Fibroblast of the aortic adventitia (primary cell): ENCODE data around the gene CSGALNACT2. TPM values are rescaled to one million over a fixed set of nuclear protein-coding genes. Genes with fewer than 3 reads are reported as not detected.
A peak's percentile ranks its signal among the peaks of the same experiment; 100 is the strongest.

Experiments
- DNase-seq: peaks from one replicate; pipeline ENCODE4 v3.0.0-alpha.2; 2010; ENCODE audit warnings: low read depth
- H3K4me3 ChIP-seq: 2 replicates; pipeline ENCODE4 v1.5.1; 2011; ENCODE audit warnings: low read depth, mild to moderate bottlenecking, control low read depth, low read length, moderate library complexity
- CTCF ChIP-seq: IDR thresholded peaks from 2 replicates; pipeline ENCODE4 v1.5.1; 2011; ENCODE audit warnings: mild to moderate bottlenecking, low read length, control low read depth, inconsistent platforms; ENCODE audit not compliant: insufficient read depth
- total RNA-seq: library from RNA; depleted of rRNA; stranded (reverse); fragments of >200 nt; gene quantifications from 2 replicates; pipeline ENCODE4 v1.2.3, GENCODE V29; 2012; ENCODE audit warnings: low replicate concordance

Gene CSGALNACT2
- total RNA-seq, 1 donor: 35.7 TPM

GRCh38 chr10:43201545-43202131 lies 63.4 kb downstream of the CSGALNACT2 start:
- no peak for DNase-seq
- H3K4me3 ChIP-seq: no peak overlapping the region
- TF ChIP-seq CTCF: no peak

GRCh38 chr10:43202224-43202656 lies 64.0 kb downstream of the CSGALNACT2 start:
- peak overlapping the region; percentile 61 for H3K4me3 ChIP-seq
- DNase-seq: no peak
- peak; percentile 74 for TF ChIP-seq CTCF

- no peak for DNase-seq
- peak overlapping the region; percentile 61 for H3K4me3 ChIP-seq
- TF ChIP-seq CTCF: no peak
These were observed 64.6 kb downstream of the CSGALNACT2 start for GRCh38 chr10:43202657-43203447.

GRCh38 chr10:43203448-43204041 lies 65.3 kb downstream of the CSGALNACT2 start:
- H3K4me3 ChIP-seq: peak overlapping the region; percentile 22
- no peak for TF ChIP-seq CTCF
- DNase-seq: no peak

GRCh38 chr10:43204042-43204942 lies 66.0 kb downstream of the CSGALNACT2 start:
- no peak for TF ChIP-seq CTCF
- DNase-seq: no peak
- no peak overlapping the region for H3K4me3 ChIP-seq

GRCh38 chr10:43204943-43205671 lies 66.9 kb downstream of the CSGALNACT2 start:
- DNase-seq: peak; percentile 42
- H3K4me3 ChIP-seq: no peak overlapping the region
- TF ChIP-seq CTCF: peak; percentile 76
